NT2/D1 (cell line): ENCODE results near the gene FSCN2.

Experiments used
- YY1 ChIP-seq: IDR thresholded peaks from 2 replicates; pipeline ENCODE4 v1.6.1; 2011; ENCODE audit not compliant: insufficient read length, insufficient read depth
- ZNF274 ChIP-seq: IDR thresholded peaks from 2 replicates; pipeline ENCODE4 v1.6.1; 2011; ENCODE audit warnings: mild to moderate bottlenecking, low read depth, low read length

- TF ChIP-seq YY1 (no peak), ZNF274 (no peak)
These were observed 24.9 kb downstream of the FSCN2 start for GRCh38 chr17:81553018-81553615.
